Measurements from ENCODE around the gene SLC5A4.
"Not testable (repeated sequence)": the region's sequence is repeated elsewhere in the genome, so short reads cannot be mapped to it uniquely, and the experiment has no call there.

SLC5A4 gene

GRCh38 chr22:32202161-32202538 lies 53.0 kb downstream of the SLC5A4 start:
- DNase-seq (ENCODE audit: extremely low read depth in 1 of 2, low read depth in 1 of 2) = no peak

GRCh38 chr22:32200752-32201151 lies 54.4 kb downstream of the SLC5A4 start:
- DNase-seq (ENCODE audit: extremely low read depth in 1 of 2, low read depth in 1 of 2) = no peak

GRCh38 chr22:32199961-32200360 lies 55.2 kb downstream of the SLC5A4 start:
- DNase-seq (ENCODE audit: extremely low read depth in 1 of 2, low read depth in 1 of 2) = no peak

- no peak for DNase-seq (ENCODE audit: extremely low read depth in 1 of 2, low read depth in 1 of 2)
Measured at GRCh38 chr22:32199341-32199740, 55.8 kb downstream of the SLC5A4 start.

GRCh38 chr22:32197553-32198226 lies 57.5 kb downstream of the SLC5A4 start:
- DNase-seq (ENCODE audit: extremely low read depth in 1 of 2, low read depth in 1 of 2) = not testable (repeated sequence)

- not testable (repeated sequence) for DNase-seq (ENCODE audit: extremely low read depth in 1 of 2, low read depth in 1 of 2)
Measured at GRCh38 chr22:32195900-32196299, 59.2 kb downstream of the SLC5A4 start.

- not testable (repeated sequence) for DNase-seq (ENCODE audit: extremely low read depth in 1 of 2, low read depth in 1 of 2)
Measured at GRCh38 chr22:32193346-32193745, 61.8 kb downstream of the SLC5A4 start.

- DNase-seq (ENCODE audit: extremely low read depth in 1 of 2, low read depth in 1 of 2) = not testable (repeated sequence)
Measured at GRCh38 chr22:32191021-32191420, 64.1 kb downstream of the SLC5A4 start.

- no peak for DNase-seq (ENCODE audit: extremely low read depth in 1 of 2, low read depth in 1 of 2)
Measured at GRCh38 chr22:32185821-32186220, 69.3 kb downstream of the SLC5A4 start.

- no peak for DNase-seq (ENCODE audit: extremely low read depth in 1 of 2, low read depth in 1 of 2)
Measured at GRCh38 chr22:32183625-32184024, 71.5 kb downstream of the SLC5A4 start.

GRCh38 chr22:32181043-32181442 lies 74.1 kb downstream of the SLC5A4 start:
- DNase-seq (ENCODE audit: extremely low read depth in 1 of 2, low read depth in 1 of 2) = no peak

- no peak for DNase-seq (ENCODE audit: extremely low read depth in 1 of 2, low read depth in 1 of 2)
Measured at GRCh38 chr22:32177221-32177765, 77.9 kb downstream of the SLC5A4 start.

GRCh38 chr22:32175683-32176644 lies 79.2 kb downstream of the SLC5A4 start:
- no peak for DNase-seq (ENCODE audit: extremely low read depth in 1 of 2, low read depth in 1 of 2)

GRCh38 chr22:32175115-32175514 lies 80.0 kb downstream of the SLC5A4 start:
- no peak for DNase-seq (ENCODE audit: extremely low read depth in 1 of 2, low read depth in 1 of 2)

Measured in activated CD8-positive, alpha-beta memory T cell treated with anti-CD3 and anti-CD28 coated beads for 1 hour (primary cell).